Neural cell (in vitro differentiated cells): ENCODE results near the gene NRROS. TPM values are rescaled to one million over a fixed set of nuclear protein-coding genes. Genes with fewer than 3 reads are reported as not detected.

ENCODE experiments used
- H2AFZ ChIP-seq: fragments of 200-600, 300-800 bp; sonication (generic), shearing (Covaris generic); 2 replicates; pipeline ENCODE4 v1.6.0; 2014; ENCODE audit warnings: low read depth, mild to moderate bottlenecking, antibody characterized with exemption, low read length, moderate library complexity
- H3F3A ChIP-seq: fragments of 200-600 bp; shearing (Covaris generic); 2 replicates; pipeline ENCODE4 v1.6.1; 2016; ENCODE audit warnings: mild to moderate bottlenecking, moderate library complexity, mixed read lengths, antibody characterized with exemption, low read length; ENCODE audit not compliant: insufficient read depth, poor library complexity, severe bottlenecking
- H3K27ac ChIP-seq: fragments of 200-600, 300-800 bp; sonication (generic), shearing (Covaris generic); 2 replicates; pipeline ENCODE4 v1.5.1; 2014; ENCODE audit warnings: mild to moderate bottlenecking, low read length, moderate library complexity
- H3K27me3 ChIP-seq: fragments of 300-800, 200-600 bp; sonication (generic), shearing (Covaris generic); 2 replicates; pipeline ENCODE4 v1.6.0; 2014; ENCODE audit warnings: mild to moderate bottlenecking, low read depth, low read length, moderate library complexity; ENCODE audit not compliant: insufficient read depth
- H3K36me3 ChIP-seq: fragments of 300-800, 200-600 bp; sonication (generic), shearing (Covaris generic); 2 replicates; pipeline ENCODE4 v1.5.1; 2014; ENCODE audit warnings: mild to moderate bottlenecking, antibody characterized with exemption, low read length, moderate library complexity; ENCODE audit not compliant: insufficient read depth
- H3K4me2 ChIP-seq: fragments of 300-800, 200-600 bp; sonication (generic), shearing (Covaris generic); 2 replicates; pipeline ENCODE4 v1.6.0; 2014; ENCODE audit warnings: mild to moderate bottlenecking, low read length
- H3K4me3 ChIP-seq: fragments of 300-800, 200-600 bp; sonication (generic), shearing (Covaris generic); 2 replicates; pipeline ENCODE4 v1.5.1; 2014; ENCODE audit warnings: mild to moderate bottlenecking, low read length, moderate library complexity
- H3K79me2 ChIP-seq: fragments of 200-600 bp; shearing (Covaris generic); replicated peaks from 2 replicates; pipeline ENCODE4 v1.6.0; 2014; ENCODE audit warnings: mild to moderate bottlenecking, low read length, moderate library complexity; ENCODE audit not compliant: insufficient read depth
- H3K9ac ChIP-seq: fragments of 300-800, 200-600 bp; sonication (generic), shearing (Covaris generic); 2 replicates; pipeline ENCODE4 v1.6.1; 2016; ENCODE audit warnings: mild to moderate bottlenecking, low read length, mixed read lengths
- H3K9me2 ChIP-seq: fragments of 200-600 bp; shearing (Covaris generic); 2 replicates; pipeline ENCODE4 v1.6.1; 2016; ENCODE audit warnings: mild to moderate bottlenecking, low read length, mixed read lengths; ENCODE audit not compliant: insufficient read depth
- H3K9me3 ChIP-seq: fragments of 200-600, 300-800 bp; sonication (generic), shearing (Covaris generic); 2 replicates; pipeline ENCODE4 v1.6.1; 2016; ENCODE audit warnings: mild to moderate bottlenecking, mixed run types, low read length, moderate library complexity, mixed read lengths
- H4K20me1 ChIP-seq: fragments of 200-600 bp; shearing (Covaris generic); 2 replicates; pipeline ENCODE4 v1.6.1; 2016; ENCODE audit warnings: mild to moderate bottlenecking, mixed run types; ENCODE audit not compliant: insufficient read depth
- EP300 ChIP-seq: fragments of 450-650 bp; conservative IDR thresholded peaks from 2 replicates; pipeline ENCODE4 v1.6.1; 2014; ENCODE audit warnings: antibody characterized with exemption, mild to moderate bottlenecking, moderate library complexity; ENCODE audit not compliant: poor library complexity, severe bottlenecking
- EZH2 ChIP-seq: fragments of 200-600, 300-800 bp; shearing (Covaris generic), sonication (generic); IDR thresholded peaks from 2 replicates; pipeline ENCODE4 v1.6.1; 2014; ENCODE audit warnings: antibody characterized with exemption, low read length, borderline replicate concordance, mild to moderate bottlenecking; ENCODE audit not compliant: insufficient read depth, poor library complexity, severe bottlenecking
- MXI1 ChIP-seq: fragments of 450-650 bp; conservative IDR thresholded peaks from 2 replicates; pipeline ENCODE4 v1.6.1; 2014; ENCODE audit warnings: antibody characterized with exemption, mild to moderate bottlenecking; ENCODE audit not compliant: poor library complexity, severe bottlenecking
- POLR2AphosphoS5 ChIP-seq: IDR thresholded peaks from 2 replicates; pipeline ENCODE4 v1.6.1; 2012
- RAD21 ChIP-seq: fragments of 450-650 bp; conservative IDR thresholded peaks from 2 replicates; pipeline ENCODE4 v1.6.1; 2014; ENCODE audit warnings: antibody characterized with exemption, mild to moderate bottlenecking, moderate library complexity
- SMC3 ChIP-seq: fragments of 450-650 bp; conservative IDR thresholded peaks from 2 replicates; pipeline ENCODE4 v1.6.1; 2014; ENCODE audit warnings: antibody characterized with exemption, mild to moderate bottlenecking, moderate library complexity; ENCODE audit not compliant: poor library complexity
- TAF1 ChIP-seq: IDR thresholded peaks from 2 replicates; pipeline ENCODE4 v1.6.1; 2012; ENCODE audit warnings: low read depth
- polyA plus RNA-seq: library from polyadenylated mRNA; depleted of rRNA; stranded (reverse); fragments of >200 nt; gene quantifications from 2 replicates; pipeline ENCODE4 v1.2.3, GENCODE V29; 2014
- TF ChIP-seq, protein P1 (sequence below): IDR thresholded peaks from 2 replicates; pipeline ENCODE4 v1.6.1; 2012; ENCODE audit warnings: borderline replicate concordance
- TF ChIP-seq, protein P2 (sequence below): fragments of 450-650 bp; IDR thresholded peaks from 2 replicates; pipeline ENCODE4 v1.5.1; 2014; ENCODE audit warnings: antibody characterized with exemption, mild to moderate bottlenecking, moderate library complexity; ENCODE audit not compliant: poor library complexity, severe bottlenecking

NRROS gene
- polyA plus RNA-seq, 1 donor from 2014 or later = not detected

- Histone ChIP-seq H4K20me1 (no peaks in the 10 kb centered on the region), H3K4me3 (no peak overlapping the region), H3K27me3 (no peaks in the 10 kb centered on the region), H3K27ac (no peak overlapping the region), H3K4me2 (no peak overlapping the region), H3K36me3 (no peaks in the 10 kb centered on the region), H2AFZ (no peak overlapping the region), H3K9me2 (no peaks in the 10 kb centered on the region), H3K9me3 (no peaks in the 10 kb centered on the region), H3K79me2 (no peaks in the 10 kb centered on the region), H3F3A (no peaks in the 10 kb centered on the region), H3K9ac (no peak overlapping the region)
- TF ChIP-seq SMC3 (no peak), EZH2 (no peak), RAD21 (no peak), POLR2AphosphoS5 (no peak), TAF1 (no peak), EP300 (no peak), MXI1 (no peak)
- TF ChIP-seq, protein P1, sequence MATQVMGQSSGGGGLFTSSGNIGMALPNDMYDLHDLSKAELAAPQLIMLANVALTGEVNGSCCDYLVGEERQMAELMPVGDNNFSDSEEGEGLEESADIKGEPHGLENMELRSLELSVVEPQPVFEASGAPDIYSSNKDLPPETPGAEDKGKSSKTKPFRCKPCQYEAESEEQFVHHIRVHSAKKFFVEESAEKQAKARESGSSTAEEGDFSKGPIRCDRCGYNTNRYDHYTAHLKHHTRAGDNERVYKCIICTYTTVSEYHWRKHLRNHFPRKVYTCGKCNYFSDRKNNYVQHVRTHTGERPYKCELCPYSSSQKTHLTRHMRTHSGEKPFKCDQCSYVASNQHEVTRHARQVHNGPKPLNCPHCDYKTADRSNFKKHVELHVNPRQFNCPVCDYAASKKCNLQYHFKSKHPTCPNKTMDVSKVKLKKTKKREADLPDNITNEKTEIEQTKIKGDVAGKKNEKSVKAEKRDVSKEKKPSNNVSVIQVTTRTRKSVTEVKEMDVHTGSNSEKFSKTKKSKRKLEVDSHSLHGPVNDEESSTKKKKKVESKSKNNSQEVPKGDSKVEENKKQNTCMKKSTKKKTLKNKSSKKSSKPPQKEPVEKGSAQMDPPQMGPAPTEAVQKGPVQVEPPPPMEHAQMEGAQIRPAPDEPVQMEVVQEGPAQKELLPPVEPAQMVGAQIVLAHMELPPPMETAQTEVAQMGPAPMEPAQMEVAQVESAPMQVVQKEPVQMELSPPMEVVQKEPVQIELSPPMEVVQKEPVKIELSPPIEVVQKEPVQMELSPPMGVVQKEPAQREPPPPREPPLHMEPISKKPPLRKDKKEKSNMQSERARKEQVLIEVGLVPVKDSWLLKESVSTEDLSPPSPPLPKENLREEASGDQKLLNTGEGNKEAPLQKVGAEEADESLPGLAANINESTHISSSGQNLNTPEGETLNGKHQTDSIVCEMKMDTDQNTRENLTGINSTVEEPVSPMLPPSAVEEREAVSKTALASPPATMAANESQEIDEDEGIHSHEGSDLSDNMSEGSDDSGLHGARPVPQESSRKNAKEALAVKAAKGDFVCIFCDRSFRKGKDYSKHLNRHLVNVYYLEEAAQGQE = no peak
- TF ChIP-seq, protein P2, sequence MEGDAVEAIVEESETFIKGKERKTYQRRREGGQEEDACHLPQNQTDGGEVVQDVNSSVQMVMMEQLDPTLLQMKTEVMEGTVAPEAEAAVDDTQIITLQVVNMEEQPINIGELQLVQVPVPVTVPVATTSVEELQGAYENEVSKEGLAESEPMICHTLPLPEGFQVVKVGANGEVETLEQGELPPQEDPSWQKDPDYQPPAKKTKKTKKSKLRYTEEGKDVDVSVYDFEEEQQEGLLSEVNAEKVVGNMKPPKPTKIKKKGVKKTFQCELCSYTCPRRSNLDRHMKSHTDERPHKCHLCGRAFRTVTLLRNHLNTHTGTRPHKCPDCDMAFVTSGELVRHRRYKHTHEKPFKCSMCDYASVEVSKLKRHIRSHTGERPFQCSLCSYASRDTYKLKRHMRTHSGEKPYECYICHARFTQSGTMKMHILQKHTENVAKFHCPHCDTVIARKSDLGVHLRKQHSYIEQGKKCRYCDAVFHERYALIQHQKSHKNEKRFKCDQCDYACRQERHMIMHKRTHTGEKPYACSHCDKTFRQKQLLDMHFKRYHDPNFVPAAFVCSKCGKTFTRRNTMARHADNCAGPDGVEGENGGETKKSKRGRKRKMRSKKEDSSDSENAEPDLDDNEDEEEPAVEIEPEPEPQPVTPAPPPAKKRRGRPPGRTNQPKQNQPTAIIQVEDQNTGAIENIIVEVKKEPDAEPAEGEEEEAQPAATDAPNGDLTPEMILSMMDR = no peak
Observed at GRCh38 chr3:196633555-196634151, 5.8 kb upstream of the NRROS start.

DNA sequence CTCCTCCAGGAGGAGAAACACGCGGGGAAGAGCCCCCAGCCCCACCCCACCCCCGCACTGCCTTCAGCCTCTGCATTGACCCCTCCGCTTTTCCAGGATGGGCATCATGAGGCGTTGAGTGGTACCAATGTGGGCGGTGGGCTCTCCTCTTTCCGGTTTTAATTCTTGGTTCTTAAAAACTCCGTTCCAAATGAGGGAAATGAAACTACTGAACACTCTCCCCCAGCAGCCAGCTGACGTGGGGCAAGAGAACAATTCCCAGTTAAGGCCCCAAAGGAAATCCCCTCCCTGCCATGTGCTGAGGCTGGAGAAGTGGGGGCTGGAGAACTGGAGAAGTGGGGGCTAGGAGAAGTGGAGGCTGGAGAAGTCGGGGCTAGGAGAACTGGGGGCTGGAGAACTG is 5.3 kb upstream of the NRROS start:
- no peaks in the 10 kb centered on the region for H3K36me3 ChIP-seq
- no peaks in the 10 kb centered on the region for H4K20me1 ChIP-seq
- TF ChIP-seq, protein P1 = no peak
- no peak for TF ChIP-seq RAD21
- no peak for TF ChIP-seq EZH2
- no peak for TF ChIP-seq POLR2AphosphoS5
- no peak for TF ChIP-seq EP300
- no peak for TF ChIP-seq TAF1
- no peak for TF ChIP-seq MXI1
- TF ChIP-seq SMC3 = no peak
- H3K9ac ChIP-seq = no peak overlapping the region
- no peak overlapping the region for H3K4me2 ChIP-seq
- no peak overlapping the region for H3K27ac ChIP-seq
- H3K79me2 ChIP-seq = no peaks in the 10 kb centered on the region
- no peak overlapping the region for H3K4me3 ChIP-seq
- H2AFZ ChIP-seq = no peak overlapping the region
- no peaks in the 10 kb centered on the region for H3K9me2 ChIP-seq
- H3K9me3 ChIP-seq = no peaks in the 10 kb centered on the region
- H3K27me3 ChIP-seq = no peaks in the 10 kb centered on the region
- H3F3A ChIP-seq = no peaks in the 10 kb centered on the region
